Keratinocyte (primary cell): Measurements from ENCODE around the gene NEK2. TPM values are rescaled to one million over a fixed set of nuclear protein-coding genes. Genes with fewer than 3 reads are reported as not detected.

Experiments used
- DNase-seq: peaks from one replicate; pipeline ENCODE4 v3.0.0-alpha.2; 2011; ENCODE audit warnings: low read depth, missing footprints, low spot score
- FAIRE-seq: peaks from 2 replicates; lab custom pipeline; 2011; peaks lifted over from hg19 to GRCh38; lab: Jason Lieb, UNC
- H2AFZ ChIP-seq: 2 replicates; pipeline ENCODE4 v1.6.0; 2012; ENCODE audit warnings: low read length, control low read depth, inconsistent platforms; ENCODE audit not compliant: control insufficient read depth
- H3K27ac ChIP-seq: 2 replicates; pipeline ENCODE4 v1.5.1; 2011; ENCODE audit warnings: low read length; ENCODE audit not compliant: control insufficient read depth, insufficient read depth
- H3K27me3 ChIP-seq: 3 replicates; pipeline ENCODE4 v1.6.0; 2011; ENCODE audit warnings: low read length; ENCODE audit not compliant: control insufficient read depth, insufficient read depth; ENCODE audit errors: extremely low read depth
- H3K36me3 ChIP-seq, 2 experiments: 2 replicates in 1 of 2; 3 replicates in 1 of 2; pipeline ENCODE4 v1.5.1; 2011; ENCODE audit warnings: low read length in 2 of 2, mild to moderate bottlenecking in 1 of 2; ENCODE audit not compliant: control insufficient read depth in 2 of 2, insufficient read depth in 2 of 2; ENCODE audit errors: extremely low read depth in 1 of 2
- H3K4me1 ChIP-seq: 3 replicates; pipeline ENCODE4 v1.5.1; 2011; ENCODE audit warnings: low read length; ENCODE audit not compliant: control insufficient read depth, insufficient read depth; ENCODE audit errors: extremely low read depth
- H3K4me2 ChIP-seq: 3 replicates; pipeline ENCODE4 v1.6.0; 2011; ENCODE audit warnings: low read depth, low read length; ENCODE audit not compliant: control insufficient read depth, insufficient read depth; ENCODE audit errors: extremely low read depth
- H3K4me3 ChIP-seq, 3 experiments: fragments of 200-600 bp in 1 of 3; sonication (generic) in 1 of 3; 2 replicates in 2 of 3; 3 replicates in 1 of 3; pipeline ENCODE4 v1.5.1; 2011 to 2016; ENCODE audit warnings: low read length in 3 of 3, mild to moderate bottlenecking in 3 of 3, control low read depth in 2 of 3, inconsistent platforms in 1 of 3, low read depth in 1 of 3, mixed read lengths in 1 of 3, mixed run types in 1 of 3, moderate library complexity in 1 of 3; ENCODE audit not compliant: control insufficient read depth in 2 of 3, insufficient read depth in 2 of 3; ENCODE audit errors: extremely low read depth in 1 of 3
- H3K79me2 ChIP-seq: 2 replicates; pipeline ENCODE4 v1.6.0; 2012; ENCODE audit warnings: low read length; ENCODE audit not compliant: control insufficient read depth, insufficient read depth
- H3K9ac ChIP-seq: 3 replicates; pipeline ENCODE4 v1.6.0; 2011; ENCODE audit warnings: low read length; ENCODE audit not compliant: control insufficient read depth, insufficient read depth; ENCODE audit errors: extremely low read depth
- H3K9me1 ChIP-seq: 3 replicates; pipeline ENCODE4 v1.6.0; 2011; ENCODE audit warnings: low read length; ENCODE audit not compliant: control insufficient read depth, insufficient read depth; ENCODE audit errors: extremely low read depth
- H3K9me3 ChIP-seq: 2 replicates; pipeline ENCODE4 v1.5.1; 2012; ENCODE audit warnings: low read depth, low read length; ENCODE audit not compliant: control insufficient read depth
- H4K20me1 ChIP-seq: 3 replicates; pipeline ENCODE4 v1.6.0; 2011; ENCODE audit warnings: low read length; ENCODE audit not compliant: control insufficient read depth, insufficient read depth; ENCODE audit errors: extremely low read depth
- CTCF ChIP-seq, 3 experiments: IDR thresholded peaks in 1 of 3; conservative IDR thresholded peaks in 1 of 3; optimal IDR thresholded peaks in 1 of 3; 2 replicates in 2 of 3; 3 replicates in 1 of 3; pipeline versions ENCODE3 to v1.5.1; 2011; ENCODE audit warnings: low read length in 3 of 3, mild to moderate bottlenecking in 3 of 3, moderate library complexity in 2 of 3, control low read depth in 1 of 3, inconsistent platforms in 1 of 3; ENCODE audit not compliant: insufficient read depth in 2 of 3; ENCODE audit errors: extremely low read depth in 1 of 3
- EZH2 ChIP-seq: IDR thresholded peaks from one replicate; pipeline ENCODE4 v1.6.1; 2012; ENCODE audit warnings: inconsistent platforms, mild to moderate bottlenecking, low read length, moderate library complexity
- dilution Hi-C: fragments of 300-500 bp; cut with MboI; formaldehyde crosslinking; loops from one replicate; pipeline ENCODE4 v1.7.0; 2020; ENCODE audit warnings: low sequenced_read_pairs; ENCODE audit not compliant: extremely low pct_ligation_motif_present
- polyA plus RNA-seq, 5 experiments: library from polyadenylated mRNA; depleted of rRNA in 3 of 5; stranded (reverse) in 3 of 5; stranded (forward) in 1 of 5; unstranded in 1 of 5; fragments of >200 nt; gene quantifications; 1 replicate in 1 of 5; 2 replicates in 3 of 5; 3 replicates in 1 of 5; pipeline versions ENCODE4 v1.2.1 to v1.2.3, GENCODE V29; 2011 to 2012; ENCODE audit warnings: missing spikeins in 2 of 5, low read depth in 1 of 5, low replicate concordance in 1 of 5

Gene NEK2
- polyA plus RNA-seq, 1 donor (not counting 4 experiments of a cell fraction or from before 2014, with no cell fraction given): 10.8 TPM

GRCh38 chr1:211656728-211657127, 18.7 kb downstream of the NEK2 start:
- no peak overlapping the region for H3K4me2 ChIP-seq
- dilution Hi-C loops: no loop called here

GRCh38 chr1:211654838-211655787, 20.3 kb downstream of the NEK2 start:
- Histone ChIP-seq H3K27ac (no peak overlapping the region), H3K9ac (no peak overlapping the region), H2AFZ (no peak overlapping the region), H3K9me3 (no peaks in the 10 kb centered on the region), H3K9me1 (no peaks in the 10 kb centered on the region), H3K36me3 (no peaks in the 10 kb centered on the region), H3K79me2 (no peaks in the 10 kb centered on the region), H3K4me2 (peak overlapping the region; percentile 11), H3K27me3 (no peaks in the 10 kb centered on the region), H3K4me1 (peaks cover 7% of the 10 kb centered on the region), H4K20me1 (no peaks in the 10 kb centered on the region), H3K4me3 (no peak overlapping the region)
- dilution Hi-C loops: no loop called here
- no peak for TF ChIP-seq EZH2
- TF ChIP-seq CTCF (optimal IDR thresholded peaks at IDR 0.05 in 1 of 3, IDR thresholded peaks at IDR 0.05 in 1 of 3, conservative IDR thresholded peaks at IDR 0.05 in 1 of 3; ENCODE audit: extremely low read depth in 1 of 3, insufficient read depth in 2 of 3, low read length in 3 of 3): peak; percentile 87 to 96 (median 95)
- DNase-seq: no peak
- FAIRE-seq: peak; percentile 59

More at GRCh38 chr1:211656728-211657127, 18.7 kb downstream of the NEK2 start:
- Histone ChIP-seq H3K4me1 (peaks cover 7% of the 10 kb centered on the region), H3K36me3 (no peaks in the 10 kb centered on the region), H3K79me2 (no peaks in the 10 kb centered on the region), H4K20me1 (no peaks in the 10 kb centered on the region), H3K9ac (no peak overlapping the region), H2AFZ (no peak overlapping the region), H3K4me3 (no peak overlapping the region), H3K9me1 (no peaks in the 10 kb centered on the region), H3K27me3 (no peaks in the 10 kb centered on the region), H3K9me3 (no peaks in the 10 kb centered on the region), H3K27ac (no peak overlapping the region)
- FAIRE-seq: no peak
- DNase-seq: no peak
- TF ChIP-seq EZH2 (no peak), CTCF (optimal IDR thresholded peaks at IDR 0.05 in 1 of 3, IDR thresholded peaks at IDR 0.05 in 1 of 3, conservative IDR thresholded peaks at IDR 0.05 in 1 of 3; ENCODE audit: extremely low read depth in 1 of 3, insufficient read depth in 2 of 3, low read length in 3 of 3) (no peak)
